ENCODE data around the gene ZDHHC18.

- TF ChIP-seq GATA3 (IDR thresholded peaks at IDR 0.05; ENCODE audit: low read depth, low read length): no peak
- TF ChIP-seq GATA2 (IDR thresholded peaks at IDR 0.05; ENCODE audit: low read depth, low read length): no peak
These were observed 667 bp downstream of the ZDHHC18 start for GRCh38 chr1:26827106-26827604.
